Activated T-cell treated with anti-CD3 and anti-CD28 coated beads for 48 hours (primary cell): ENCODE measurements around the gene SNED1.

Experiments used
- DNase-seq: peaks from one replicate; pipeline ENCODE4 v3.0.0-alpha.2; 2020; ENCODE audit warnings: low read depth

SNED1 gene

DNA sequence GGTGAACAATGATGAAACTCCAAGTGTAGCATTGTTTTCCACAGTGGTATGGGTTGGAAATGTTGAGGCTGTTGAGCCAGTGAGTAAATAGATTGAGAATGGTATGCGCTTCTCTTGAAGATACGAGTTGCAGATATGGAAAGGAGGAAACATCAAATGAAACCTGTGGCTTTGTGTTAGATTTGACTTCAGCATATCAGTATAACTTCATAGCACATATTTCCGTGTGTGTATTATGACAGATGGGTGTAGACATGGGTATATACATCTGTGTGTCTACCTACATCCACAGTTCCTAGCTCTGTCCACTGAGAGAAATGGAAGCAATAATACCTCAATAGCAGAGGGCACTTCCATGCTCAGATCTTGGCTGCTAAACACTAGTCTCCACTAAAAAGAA is 8.0 kb downstream of the SNED1 start:
- no peak for DNase-seq

GRCh38 chr2:241007111-241007510 is 8.7 kb downstream of the SNED1 start:
- no peak for DNase-seq

DNA sequence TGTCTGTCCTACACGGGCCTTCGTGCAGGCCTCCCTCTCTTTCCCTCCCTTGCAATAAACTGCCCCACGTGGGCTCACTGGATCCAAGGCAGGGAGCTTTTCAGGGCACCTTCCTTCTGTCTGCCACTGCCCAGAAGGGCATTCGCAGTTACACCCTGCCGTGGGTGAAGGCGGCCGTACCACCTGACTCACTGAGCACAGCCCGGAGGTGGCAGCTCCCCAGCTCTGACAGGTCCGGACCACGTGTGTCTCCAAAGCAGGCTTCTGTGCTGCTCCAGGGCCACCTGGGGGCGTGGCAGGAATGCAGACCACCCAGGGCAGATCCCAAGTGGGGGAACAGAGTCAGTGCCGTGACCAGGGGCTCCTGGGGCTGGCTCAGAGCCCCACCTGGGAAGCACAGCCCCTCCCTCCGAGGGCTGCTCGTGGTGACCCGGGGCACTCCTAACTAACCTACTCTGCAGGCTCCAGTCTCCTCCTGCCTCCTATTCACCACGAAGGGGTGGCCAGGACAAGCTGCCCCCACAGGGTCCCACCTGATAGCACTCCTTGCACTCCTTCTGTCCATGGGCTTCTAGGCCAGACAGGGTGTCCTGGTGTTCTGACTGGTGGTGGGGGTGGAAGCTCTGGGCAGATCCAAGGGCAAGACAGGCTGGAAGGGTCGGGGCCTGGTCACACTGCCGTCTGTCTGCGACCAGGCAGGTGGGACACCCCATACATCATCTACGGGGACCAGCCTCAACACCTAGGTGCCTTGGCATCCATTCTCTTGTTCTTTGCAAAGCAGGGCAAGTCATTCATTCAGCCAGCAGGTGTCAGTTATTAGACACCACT is 9.7 kb downstream of the SNED1 start:
- DNase-seq = no peak

GRCh38 chr2:241008711-241009121 is 10.3 kb downstream of the SNED1 start:
- no peak for DNase-seq

DNA sequence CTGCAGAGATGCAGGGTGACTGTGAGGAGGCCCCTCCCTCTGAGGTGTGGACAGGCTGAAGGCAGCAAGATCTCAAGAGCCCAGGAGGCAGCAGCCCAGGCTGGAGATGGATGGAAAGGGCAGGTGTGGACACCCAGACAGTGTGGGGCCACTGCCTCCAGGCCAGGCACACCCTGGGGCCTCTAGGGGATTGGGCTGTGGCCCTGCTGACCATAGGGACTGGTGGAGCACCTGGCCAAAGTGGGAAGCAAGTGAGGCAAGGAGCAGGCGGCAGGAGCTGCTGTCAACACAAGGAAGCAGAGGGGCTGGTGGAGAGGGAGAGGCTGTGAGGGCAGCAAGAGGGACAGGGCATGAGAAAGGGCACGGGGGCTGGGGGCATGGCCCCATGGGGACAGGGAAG is 10.8 kb downstream of the SNED1 start:
- DNase-seq = no peak

DNA sequence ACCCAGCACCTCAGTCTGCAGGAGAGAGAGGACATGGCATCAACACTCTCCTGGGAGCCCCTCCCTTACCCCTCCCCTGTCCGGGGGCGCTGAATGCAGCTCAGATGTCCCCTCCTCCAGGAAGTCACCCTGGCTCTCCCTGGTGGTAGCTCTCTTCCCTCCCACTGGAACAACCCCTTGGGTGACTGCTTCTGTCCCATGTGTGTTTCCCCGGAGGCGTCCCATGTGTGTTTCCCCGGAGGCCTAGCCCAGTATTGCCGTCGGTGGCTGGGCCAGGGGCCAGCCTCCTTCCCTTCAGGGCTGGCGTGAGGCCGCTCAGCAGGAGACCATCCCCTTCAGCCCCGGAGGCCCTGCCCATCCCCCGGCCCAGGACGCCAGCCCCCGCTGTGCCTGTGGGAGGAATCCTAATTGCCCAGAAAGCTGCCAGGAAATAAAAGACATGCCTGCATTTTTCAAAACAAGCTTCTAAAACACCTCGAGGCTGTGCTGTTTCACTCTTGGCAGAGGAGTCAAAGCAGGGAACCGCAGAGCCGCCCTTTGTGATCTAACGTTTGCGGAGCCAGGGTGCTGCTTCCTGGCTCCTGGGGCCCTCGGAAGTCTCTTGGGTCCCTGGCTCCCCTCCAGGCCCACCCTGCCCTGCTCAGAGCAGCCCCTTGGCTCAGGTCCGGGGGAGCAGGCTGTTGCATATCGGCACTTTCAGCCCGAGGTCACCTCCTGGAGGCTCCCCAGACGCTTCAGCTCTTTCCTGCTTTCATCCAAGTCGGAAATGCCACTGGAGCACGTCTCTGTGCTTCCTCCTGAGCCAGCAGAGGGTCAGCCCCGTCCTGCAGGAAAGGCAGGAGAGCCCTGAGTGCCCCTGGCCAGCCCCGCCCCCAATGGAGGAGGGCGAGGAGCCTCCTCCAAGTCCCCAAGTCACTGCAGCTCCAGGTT is 11.4 kb downstream of the SNED1 start:
- DNase-seq = peak; percentile 41

- DNase-seq = no peak
These were observed 12.3 kb downstream of the SNED1 start for GRCh38 chr2:241010531-241011295.

DNA sequence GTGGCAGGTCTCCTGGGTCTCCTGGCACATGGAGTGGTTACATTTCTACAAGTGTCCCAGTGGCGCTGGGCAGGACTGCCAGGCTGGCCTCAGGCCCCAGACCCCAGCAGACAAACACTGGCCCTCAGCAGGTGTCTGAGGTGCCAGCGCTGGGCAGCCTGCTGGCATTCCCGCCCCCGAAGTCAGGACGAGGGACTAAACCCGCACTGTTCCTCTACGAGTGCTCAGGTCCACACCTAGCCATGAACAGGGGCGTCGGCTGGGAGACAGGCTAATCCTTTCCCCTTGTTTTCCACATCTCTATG is 12.8 kb downstream of the SNED1 start:
- DNase-seq = no peak

DNA sequence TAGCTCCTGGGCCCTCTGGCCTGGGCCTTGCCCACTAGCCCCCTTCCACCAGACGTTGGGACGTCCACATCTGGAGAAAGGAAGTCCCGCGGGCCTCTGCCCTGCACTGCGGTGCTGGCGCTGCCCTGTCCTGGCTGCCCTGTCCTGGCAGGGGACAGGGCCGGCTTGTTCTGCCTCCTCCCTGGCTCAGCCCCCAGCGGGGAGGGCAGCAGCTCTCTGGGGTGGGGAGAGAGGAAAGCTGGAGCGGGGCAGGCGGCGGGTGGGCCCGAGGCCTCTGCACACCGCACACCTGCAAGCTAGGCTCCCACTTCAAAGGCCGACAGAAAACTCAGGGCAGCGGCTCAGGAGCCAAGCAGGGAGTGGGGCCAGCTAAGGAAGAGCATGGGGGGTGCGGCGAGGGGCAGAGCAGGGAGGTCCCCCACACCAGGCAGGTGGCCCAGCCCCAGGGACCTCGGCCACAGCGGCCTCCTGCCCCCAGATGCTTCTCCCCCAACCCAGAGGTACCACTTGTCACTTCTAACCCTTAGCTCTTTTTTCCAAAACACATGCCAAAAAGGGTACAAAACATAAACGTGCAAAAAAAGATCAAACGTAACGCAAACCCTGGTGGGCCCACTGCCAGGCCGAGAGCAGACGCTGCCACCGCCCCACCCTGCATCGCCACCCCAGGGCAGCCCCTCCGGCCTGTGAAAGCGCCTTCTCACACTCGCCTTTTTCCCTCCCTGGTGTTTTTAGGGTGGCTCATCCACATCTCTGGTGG is 13.5 kb downstream of the SNED1 start:
- no peak for DNase-seq

GRCh38 chr2:241014224-241014623 is 15.8 kb downstream of the SNED1 start:
- DNase-seq = no peak

DNA sequence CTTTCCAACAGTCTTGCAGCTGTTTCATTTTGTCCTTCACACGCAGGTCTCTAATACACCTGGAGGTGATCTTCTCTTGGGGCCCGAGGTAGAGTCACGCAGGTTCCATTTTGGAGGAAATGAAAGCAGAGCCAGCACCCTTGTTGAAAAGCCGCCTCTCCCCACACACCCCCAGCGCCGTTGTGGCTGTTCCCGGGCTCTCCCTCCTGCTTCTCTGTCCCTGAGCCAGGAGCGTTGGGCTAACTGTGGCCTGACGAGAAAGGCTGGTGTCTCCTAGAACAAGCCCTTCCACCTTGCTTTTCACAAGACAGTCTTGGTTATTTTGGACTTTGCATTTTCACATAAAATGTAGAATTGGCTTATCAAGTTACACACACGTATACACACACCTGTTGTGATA is 16.3 kb downstream of the SNED1 start:
- no peak for DNase-seq

DNA sequence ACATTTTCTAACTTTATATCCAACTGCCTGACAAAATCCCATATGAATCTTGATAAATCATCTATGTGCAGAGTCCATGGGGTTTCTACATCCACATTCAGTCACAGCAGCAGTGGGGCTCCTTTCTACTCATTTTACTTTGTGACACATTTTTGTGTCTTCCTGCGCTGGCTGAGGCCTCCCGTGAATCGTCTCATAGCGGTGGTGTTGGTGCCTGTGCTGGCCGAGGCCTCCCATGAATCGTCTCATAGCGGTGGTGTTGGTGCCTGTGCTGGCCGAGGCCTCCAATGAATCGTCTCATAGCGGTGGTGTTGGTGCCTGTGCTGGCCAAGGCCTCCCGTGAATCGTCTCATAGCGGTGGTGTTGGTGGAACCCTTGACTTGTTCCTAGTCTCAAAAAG is 17.0 kb downstream of the SNED1 start:
- DNase-seq = no peak

GRCh38 chr2:241017228-241017940 is 19.0 kb downstream of the SNED1 start:
- no peak for DNase-seq

DNA sequence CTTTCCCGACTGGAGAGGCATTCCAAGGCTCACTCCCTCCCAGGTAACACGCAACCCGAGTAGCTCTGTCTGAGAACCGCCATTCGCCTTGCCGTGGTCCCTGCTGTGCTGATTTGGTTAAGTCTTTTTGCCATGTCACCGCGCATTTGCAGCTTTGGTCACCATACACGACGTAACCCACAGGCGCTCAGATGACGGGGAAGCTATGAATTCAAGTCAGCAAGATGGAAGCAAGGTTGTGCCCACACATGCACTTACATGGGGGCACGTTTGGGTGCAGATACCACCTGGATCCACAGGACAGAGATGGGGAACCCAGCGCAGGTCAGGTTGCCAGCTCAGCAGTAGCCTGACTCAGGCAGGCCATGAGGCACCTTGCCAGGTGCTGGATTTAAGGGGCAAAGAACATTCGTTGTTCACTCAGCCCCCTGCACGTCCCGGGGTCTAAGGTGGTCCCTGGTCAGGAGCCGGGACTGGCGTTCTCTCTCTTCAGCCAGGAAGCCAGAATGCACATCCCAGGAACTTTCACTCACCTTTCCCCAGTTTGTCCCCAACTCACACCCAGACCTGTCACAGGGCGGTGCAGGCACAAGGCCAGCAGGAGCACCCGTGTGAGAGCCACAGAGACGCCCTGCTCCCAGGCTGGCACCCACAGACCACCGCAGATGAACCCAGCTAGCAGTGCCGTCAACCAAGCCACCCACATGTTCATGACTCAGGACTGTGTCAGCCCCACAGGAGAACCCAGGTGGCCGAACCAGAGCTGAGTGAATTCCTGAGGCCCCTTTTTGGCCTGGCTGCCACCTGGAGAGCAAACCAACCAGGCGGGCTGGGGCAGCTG is 19.9 kb downstream of the SNED1 start:
- no peak for DNase-seq

DNA sequence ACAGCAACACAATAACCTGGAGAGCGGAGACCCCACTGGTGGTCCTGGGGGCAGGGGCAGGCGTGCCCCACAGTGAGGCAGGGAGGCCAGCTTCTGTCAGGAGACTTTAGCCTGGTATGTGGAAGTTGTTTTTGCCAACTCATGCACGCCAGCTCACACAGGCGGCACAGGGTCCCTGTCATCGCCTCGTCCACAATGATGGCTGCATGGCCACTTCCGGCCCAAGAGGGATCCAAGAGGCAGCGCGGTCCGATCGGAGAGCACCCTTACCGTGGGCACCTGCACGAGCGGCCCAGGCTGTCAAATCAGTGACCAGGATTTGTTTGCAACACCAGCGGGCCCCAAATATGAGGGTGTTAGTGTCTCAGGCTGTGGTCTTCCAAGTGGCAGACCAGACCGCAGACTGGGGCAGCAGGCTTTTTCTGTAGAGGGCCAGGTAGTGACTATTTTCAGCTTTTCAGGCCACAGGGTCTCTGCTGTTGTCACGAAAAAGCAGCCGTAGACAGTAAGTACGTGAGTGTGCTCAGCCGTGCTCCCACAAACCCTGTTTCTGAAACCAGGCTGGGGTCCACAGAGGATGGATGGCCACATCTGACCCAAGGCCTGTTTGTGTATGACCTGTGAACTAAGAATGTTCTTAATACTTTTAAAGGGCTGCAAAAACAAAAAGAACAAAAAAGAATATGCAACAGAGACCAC is 21.2 kb downstream of the SNED1 start:
- DNase-seq = no peak

DNA sequence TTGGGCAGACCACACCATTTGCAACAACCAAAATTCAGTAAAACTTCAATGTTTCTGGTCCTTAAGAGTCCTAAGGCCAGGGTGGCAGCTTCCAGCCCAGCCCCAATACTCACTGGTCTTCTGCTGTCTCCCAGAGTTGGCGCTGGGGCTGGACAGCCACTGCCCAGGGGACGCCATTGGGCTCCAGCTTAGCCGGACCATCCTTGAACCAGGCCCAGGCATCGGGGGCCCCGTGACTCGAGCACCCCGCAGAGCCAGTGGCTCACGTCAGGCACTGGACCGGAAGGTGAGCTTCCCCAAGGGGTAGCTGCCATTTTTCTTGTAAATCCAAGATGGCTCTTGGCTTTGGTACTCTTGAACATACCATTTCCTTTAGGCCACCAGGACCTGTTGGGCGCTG is 21.8 kb downstream of the SNED1 start:
- no peak for DNase-seq

GRCh38 chr2:241020629-241021190 is 22.3 kb downstream of the SNED1 start:
- no peak for DNase-seq

- no peak for DNase-seq
These were observed 27.2 kb downstream of the SNED1 start for GRCh38 chr2:241025639-241026038.

GRCh38 chr2:241029599-241030332 is 31.3 kb downstream of the SNED1 start:
- DNase-seq = no peak
